Activated CD4-positive, alpha-beta T cell treated with anti-CD3 and anti-CD28 coated beads, Interleukin-2, amount 50 U/mL, for 24 hours (primary cell): Measurements from ENCODE around the gene SS18.
A peak's percentile ranks its signal among the peaks of the same experiment; 100 is the strongest.
"Not testable (repeated sequence)": the region's sequence is repeated elsewhere in the genome, so short reads cannot be mapped to it uniquely, and the experiment has no call there.

Experiments used
- DNase-seq, 2 donors: peaks; one replicate each; pipeline ENCODE4 v3.0.0-alpha.2; 2020; ENCODE audit warnings: low read depth in 1 of 2, low spot score in 1 of 2

SS18 gene, protein sequence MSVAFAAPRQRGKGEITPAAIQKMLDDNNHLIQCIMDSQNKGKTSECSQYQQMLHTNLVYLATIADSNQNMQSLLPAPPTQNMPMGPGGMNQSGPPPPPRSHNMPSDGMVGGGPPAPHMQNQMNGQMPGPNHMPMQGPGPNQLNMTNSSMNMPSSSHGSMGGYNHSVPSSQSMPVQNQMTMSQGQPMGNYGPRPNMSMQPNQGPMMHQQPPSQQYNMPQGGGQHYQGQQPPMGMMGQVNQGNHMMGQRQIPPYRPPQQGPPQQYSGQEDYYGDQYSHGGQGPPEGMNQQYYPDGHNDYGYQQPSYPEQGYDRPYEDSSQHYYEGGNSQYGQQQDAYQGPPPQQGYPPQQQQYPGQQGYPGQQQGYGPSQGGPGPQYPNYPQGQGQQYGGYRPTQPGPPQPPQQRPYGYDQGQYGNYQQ

DNA sequence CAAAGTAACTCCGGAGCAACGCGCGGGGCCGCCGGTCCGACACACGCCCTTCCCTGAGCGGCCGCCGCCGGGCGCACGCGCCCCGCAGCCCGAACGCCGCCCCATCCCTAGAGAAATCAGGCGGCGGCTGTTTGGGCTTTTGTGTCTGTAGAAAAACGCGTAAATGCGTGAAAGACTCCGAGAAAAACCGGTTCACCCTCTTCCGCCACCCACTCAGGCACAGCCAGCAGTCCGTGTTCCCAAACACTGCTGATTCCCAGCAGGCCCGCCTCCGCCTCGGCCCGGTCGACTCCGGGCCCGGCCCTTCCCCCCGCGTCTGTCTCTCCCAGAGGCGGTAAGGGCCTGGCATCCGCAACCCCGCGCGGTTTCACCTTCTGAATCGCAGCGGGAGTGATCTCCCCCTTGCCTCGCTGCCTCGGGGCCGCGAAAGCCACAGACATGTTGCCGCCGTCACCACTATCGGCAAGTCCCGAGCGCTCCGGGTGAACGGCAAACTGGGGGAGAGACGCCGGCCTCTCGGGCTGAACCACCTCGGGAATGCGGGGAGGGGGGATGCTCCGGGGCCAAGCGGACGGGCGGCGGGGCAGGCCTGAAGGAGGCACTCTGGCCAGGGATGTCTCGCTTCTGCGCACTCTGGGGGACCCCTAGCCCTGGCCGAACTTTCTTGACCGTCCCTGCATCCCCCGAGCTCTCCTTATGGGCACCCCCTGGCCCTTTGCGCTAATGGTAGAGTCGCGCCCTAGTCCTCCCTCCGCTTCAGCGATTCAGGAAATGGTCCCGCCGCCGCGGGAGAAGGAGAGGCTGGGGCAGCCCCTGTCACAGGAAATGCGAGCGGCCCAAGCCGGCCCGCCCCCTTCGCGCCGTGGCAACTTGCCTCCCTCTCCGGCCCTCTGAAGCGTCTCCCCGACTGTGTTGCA lies at the start of gene SS18:
Gene SS18 (minus strand): TSS at position 484 of the 917 bp plus-strand sequence. CDS start 44 bp downstream, at position 440.
- DNase-seq, result peak; percentile 81 to 86

DNA sequence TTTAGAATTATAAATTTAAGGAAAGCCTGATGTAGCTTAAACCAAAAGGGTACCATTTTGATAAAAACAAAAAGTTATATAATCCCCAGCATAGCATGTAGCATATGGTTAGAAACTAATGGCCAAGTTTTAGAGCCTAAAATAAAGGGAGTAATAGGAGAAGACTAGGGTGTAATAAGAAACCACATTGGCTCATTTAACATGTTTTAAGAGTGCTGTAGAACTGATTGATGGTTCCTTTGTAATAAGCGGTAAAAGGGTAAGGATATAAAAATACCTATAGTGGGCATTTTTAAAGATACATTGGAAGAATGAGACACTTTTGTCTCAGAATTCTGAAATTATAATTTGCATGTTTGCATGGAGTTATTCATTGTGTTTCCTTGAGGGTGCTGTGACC lies 45.1 kb upstream of the SS18 start:
- DNase-seq, result no peak

DNA sequence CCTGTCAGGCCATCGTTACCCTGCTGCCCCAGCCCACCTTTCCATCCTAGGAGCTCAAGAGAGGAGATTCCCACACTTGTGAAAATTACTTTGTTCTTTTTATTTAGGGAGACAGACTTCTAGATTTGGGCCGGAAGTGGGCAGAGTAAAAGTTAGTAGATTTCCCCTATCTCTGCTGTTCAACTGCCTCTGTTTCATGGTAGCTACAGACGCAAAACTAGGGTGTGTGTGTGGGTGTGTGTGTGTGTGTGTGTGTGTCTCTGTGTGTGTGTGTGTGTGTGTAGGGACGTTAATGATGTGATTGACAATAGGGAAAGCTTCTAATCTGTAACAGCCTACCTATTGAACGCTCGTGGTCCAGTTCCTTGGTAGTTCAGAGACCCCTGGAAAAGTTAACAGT lies 43.7 kb upstream of the SS18 start:
- no peak for DNase-seq

DNA sequence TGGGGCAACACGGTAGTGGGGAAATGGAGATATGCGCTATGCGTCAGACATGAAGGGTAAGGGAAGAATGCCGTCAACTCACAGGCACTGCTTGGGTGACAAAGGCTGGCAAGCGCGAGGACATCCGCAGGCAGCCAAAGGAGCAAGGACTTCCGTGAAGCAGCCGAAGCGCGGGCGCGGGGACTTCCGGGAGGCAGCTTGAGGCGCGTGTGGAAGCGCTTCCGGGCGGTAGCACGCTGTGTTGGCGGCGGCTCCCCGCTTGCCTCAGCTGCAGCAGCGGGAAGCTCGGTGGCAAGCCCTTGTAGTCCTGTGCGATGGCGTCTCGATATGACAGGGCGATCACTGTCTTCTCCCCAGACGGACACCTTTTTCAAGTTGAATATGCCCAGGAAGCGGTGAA lies 43.2 kb upstream of the SS18 start, which contains the start of gene PSMA8:
Gene PSMA8 (plus strand): TSS at position 218 of the 400 bp plus-strand sequence. CDS start 97 bp downstream, at position 315.
- DNase-seq, result peak in 1 of 2 donors; percentile 13

DNA sequence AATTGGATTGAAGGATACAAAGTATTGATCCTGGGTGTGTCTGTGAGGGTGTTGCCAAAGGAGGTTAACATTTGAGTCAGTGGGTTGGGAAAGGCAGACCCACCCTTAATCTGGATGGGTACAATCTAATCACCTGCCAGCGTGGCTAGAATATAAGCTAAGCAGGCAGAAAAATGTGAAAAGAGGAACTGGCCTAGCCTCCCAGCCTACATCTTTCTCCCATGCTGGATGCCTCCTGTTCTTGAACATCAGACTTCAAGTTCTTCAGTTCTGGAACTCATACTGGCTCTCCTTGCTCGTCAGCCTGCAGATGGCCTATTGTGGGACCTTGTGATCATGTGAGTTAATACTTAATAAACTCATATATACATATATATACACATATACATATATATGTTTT lies 37.8 kb upstream of the SS18 start:
- DNase-seq, result not testable (repeated sequence)

DNA sequence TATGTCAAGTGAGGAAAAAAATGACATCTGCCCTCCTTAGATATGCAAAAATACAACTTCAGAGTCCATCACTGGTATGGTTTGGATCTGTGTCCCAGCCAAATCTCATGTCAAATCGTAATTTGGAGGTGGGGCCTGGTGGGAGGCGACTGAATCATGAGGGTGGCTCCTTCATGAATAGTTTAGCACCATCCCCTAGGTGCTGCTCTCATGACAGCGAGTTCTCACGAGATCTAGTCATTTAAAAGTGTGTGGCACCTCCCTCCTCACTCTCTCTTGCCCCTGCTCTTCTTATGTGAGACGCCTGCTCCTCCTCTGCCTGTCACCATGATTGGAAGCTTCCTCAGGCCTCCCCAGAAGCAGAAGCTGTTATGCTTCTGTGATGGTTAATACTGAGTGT lies 37.4 kb upstream of the SS18 start:
- no peak for DNase-seq

DNA sequence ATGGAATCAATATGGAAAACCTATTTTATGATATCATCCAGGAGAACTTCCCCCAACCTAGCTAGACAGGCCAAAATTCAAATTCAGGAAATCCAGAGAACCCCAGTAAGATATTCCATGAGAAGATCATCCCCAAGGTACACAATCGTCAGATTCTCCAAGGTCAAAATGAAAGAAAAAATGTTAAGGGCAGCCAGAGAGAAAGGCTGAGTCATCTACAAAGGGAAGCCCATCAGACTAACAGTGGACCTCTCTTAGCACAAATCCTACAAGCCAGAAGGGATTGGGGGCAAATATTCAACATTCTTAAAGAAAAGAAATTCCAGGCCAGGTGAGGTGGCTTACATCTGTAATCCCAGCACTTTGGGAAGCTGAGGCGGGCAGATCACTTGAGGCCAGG lies 31.6 kb upstream of the SS18 start:
- DNase-seq, result not testable (repeated sequence)

DNA sequence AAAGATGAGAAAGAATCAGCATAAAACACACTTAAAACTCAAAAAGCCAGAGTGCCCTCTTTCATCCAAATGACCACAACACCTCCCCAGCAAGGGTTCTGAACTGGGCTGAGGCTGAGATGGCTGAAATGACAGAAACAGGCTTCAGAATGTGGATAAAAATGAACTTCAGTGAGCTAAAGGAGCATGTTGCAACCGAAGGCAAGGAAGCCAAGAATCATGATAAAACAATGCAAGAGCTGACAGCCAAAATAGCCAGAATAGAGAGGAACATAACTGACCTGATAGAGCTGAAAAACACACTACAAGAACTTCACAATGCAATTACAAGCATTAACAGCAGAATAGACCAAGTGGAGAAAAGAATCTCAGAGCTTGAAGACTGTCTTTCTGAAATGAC lies 31.1 kb upstream of the SS18 start:
- DNase-seq, result no peak

DNA sequence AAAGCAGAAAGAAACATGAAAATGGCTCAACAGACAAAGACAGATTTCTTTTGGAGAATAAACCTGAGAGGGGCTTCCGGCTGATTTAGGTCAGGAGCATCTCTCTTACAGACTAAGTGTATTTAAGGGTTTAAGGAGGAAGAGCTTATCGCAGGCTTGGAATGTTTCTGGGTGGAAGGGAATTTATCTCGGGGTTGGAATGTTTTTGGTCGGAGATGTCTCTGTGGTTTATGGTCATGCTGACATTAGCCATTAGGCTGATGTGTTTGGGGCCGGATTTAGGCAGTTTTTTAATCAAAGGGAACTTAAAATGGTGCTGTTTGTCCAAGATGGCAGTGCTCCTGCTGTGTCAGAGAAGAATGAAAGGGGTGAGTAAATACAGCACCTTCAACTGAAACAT lies 28.8 kb upstream of the SS18 start:
- no peak for DNase-seq

DNA sequence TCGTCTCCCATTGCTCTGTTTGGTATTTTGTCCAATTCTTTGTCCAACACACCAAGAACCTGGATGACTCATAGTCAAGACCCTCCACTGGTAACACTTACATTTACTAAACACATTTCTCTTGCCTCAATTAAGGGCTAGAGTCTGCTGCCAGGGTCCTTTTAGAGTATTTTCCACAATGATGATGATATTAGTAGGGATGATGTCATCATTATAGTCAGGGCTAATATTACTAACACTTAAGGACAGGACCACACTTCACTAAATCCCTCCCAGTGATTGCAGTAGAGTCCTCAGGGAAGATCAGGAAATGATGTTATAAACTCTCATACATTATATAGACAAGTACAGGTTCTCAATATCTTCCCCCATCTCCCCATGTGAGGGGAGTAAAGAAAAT lies 13.6 kb upstream of the SS18 start:
- no peak for DNase-seq

DNA sequence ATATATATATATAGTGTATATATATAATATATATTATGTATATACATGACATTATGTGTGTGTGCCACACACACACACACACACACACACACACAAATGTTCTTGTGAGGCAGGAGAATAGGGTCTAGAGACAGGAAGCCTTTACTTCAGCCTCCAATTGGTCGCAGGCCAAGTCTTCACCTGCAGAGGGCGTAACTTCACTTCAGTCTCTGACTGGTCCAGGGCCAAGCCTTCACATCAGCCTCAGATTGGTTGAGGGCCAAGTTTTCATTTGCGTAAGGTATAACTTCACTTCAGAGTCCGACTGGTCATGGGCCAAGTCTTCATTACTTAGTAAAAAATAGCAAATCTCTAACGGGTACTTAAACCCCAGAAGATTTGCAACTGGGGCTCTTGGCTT lies 13.2 kb upstream of the SS18 start:
- DNase-seq, result no peak

DNA sequence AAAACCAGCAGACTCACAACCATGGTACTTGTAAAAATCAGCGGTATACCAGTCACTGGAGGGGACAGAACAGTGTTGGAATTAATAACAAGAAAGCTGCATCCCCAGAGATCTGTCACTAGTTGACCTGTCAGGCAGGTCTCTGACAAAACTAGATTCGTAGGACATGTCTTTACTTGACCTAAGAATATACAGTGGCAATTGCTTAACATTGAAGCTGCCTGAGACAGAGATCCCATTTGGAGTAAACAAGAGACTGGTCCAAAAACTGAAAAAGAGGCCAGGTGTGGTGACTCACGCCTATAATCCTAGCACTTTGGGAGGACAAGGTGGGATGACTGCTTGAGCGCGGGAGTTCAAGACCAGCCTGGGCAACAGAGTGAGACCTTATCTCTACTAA lies 7.2 kb upstream of the SS18 start:
- no peak for DNase-seq

DNA sequence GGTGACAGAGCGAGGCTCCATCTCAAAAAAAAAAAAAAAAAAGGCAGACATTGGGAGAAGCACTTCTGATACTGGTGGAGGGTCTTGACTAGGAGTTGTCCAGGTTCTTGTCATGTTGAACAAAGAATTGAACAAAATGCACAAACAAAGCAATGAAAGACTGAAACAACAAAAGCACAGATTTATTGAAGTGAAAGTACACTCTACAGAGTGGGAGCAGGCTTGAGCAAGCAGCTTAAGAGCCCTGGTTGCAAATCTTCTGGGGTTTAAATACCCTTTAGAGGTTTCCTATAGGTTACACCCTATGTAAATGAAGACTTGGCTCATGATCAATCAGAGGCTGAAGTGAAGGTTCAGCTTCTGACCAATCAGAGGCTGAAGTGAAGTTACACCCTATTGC lies 6.4 kb upstream of the SS18 start:
- DNase-seq, result no peak

DNA sequence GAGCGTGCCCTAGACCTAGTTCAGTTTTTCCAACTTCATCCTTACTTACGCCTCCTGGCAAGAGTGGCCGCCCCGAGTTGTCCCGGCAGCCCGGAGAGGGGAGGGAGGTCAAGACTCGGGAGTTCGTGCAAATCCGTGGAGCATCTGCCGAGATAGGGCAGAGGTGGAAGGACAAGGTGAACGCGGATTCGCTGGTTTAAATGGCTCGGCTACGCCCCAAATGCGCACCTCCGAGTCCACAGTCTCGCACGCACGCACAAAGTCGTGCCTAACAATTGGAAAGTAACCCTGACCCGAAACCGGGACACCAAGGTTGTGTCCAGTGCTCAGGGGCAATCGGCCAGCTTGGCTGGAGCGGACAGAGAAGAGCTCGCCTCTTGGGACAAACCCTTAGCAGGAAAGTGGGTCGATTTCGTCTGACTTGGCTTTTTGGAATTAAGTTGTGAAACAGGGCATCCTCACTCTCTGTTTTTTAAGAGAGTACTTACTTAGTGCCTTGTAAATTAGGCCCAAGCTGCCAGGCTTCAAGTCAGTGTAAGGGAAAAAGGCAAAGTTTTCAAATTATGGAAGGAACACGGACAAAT lies 726 bp upstream of the SS18 start:
- no peak for DNase-seq

DNA sequence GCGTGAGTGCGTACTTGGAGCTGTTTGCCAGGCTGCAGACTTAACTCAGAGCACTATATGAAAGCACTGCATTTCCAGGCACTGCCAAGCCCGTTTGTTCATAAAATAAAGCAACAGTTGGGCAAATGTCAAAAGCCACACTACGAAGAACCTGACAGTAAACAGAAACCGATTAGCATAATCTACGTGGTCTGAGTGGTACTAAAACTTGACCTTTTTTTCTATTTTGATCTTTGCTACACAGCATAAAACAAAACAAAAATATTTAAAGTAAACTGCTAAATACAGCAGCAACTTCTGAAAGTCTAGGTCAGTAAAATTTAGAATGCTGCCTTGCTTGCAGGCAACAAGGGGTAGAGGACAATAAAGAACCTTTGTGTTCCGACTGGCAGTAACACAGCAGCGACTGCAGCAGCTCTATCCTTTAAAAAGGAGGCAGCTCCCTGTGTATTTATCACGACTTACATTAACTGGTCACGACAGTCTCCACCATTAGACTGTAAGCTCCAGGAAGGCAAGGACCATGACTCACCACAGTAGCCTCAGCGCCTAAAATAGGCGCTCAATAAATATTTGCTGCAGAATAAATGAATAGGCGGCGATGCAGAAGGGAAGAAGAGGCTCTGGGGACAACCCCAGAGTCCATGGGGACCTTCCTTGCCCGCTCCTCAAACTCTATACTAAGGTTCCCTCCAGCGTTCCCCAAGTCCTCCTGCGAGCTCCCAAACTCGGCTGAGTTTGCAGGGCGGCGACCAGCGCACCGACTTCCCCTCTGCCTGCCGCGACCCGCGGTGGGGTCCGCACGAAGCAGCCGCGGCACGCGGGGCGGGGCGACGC lies 902 bp downstream of the SS18 start:
- no peak for DNase-seq

DNA sequence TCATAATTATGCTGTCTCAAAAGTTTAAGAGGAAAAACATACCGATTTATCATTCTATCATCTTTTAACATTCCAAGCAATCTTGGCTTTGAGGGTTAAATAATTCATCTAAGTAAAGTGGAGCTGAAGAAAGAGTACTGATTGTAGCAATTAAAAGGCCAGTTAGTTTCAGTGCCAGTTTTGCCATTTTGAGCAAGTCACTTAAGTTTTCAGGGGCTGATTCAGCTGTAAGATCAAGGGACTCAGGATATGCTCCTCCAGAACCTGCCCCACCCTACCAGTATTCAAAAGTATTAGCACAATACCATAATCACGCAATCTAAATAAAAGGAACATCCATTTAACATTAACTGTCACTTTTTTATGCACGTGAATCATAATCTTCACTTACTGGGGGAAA lies 1.9 kb downstream of the SS18 start:
- no peak for DNase-seq

DNA sequence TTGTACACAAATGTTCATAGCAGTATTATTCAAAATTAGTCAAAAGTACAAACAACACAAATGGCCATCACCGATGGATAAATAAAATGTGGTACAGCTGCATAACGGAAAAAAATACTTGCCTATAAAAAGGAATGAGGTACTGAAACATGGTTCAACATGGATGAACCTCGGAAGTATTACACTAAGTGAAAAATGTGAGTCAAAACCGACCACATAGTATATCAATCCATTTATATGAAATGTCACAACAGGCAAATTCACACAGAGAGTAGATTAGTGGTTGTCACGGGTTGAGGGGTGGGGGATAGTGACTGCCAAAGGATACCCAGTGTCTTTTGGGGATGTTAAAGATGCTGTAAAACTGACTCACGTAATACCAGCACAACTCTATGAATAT lies 3.5 kb downstream of the SS18 start:
- no peak for DNase-seq

DNA sequence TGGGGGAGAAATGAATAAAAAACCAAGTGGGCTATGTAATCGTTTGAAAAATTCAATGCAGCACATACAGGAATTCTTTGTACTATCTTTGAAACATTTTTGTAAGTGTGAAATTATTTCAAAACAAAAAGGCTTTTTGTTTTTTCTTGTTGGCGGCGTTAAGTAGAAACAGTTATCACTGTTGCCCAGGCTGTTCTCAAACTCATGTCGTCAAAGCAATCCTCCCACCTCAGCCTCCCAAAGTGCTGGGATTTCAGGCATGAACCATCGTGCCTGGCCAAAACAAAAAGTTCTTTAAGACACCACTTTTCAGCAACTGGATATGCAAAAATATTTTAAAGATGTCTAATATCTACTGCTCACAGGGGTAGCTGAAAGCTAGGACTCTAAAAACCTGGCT lies 5.4 kb downstream of the SS18 start:
- no peak for DNase-seq

DNA sequence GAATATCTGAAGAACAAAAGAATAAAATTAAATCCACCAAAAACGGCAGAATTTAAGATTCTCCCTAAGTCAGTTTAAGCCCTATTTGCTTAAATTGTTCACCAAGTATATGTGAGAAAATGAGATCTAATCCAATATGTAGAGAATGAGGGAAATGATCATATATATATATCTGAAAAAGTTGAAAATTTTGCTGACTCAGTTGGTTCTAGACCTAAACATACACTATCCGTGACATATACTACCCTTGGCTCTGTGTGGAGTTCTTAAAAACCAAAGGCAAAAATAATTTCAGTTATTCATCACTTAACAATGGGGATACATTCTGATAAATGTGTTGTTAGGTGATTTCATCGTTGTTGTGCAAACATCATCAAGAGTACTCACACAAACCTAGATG lies 7.3 kb downstream of the SS18 start:
- no peak for DNase-seq

DNA sequence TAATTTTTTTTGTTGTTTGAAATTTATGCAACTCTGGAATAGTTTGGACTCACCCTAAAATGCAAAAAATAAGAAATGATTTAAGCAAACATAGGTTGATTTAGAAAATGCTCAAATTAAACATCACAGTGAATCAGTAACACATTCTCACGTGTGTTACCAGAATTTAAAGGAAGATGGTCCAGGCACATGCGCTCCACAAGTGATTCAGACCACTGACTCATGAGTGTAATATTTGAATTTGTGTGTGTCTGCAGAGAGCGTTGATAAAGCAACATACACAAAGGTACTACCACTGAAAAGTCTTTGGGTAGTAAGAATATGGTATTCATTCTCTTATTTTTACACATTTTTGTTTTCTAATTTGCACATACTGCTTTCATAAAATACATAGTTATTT lies 7.9 kb downstream of the SS18 start:
- DNase-seq, result no peak

DNA sequence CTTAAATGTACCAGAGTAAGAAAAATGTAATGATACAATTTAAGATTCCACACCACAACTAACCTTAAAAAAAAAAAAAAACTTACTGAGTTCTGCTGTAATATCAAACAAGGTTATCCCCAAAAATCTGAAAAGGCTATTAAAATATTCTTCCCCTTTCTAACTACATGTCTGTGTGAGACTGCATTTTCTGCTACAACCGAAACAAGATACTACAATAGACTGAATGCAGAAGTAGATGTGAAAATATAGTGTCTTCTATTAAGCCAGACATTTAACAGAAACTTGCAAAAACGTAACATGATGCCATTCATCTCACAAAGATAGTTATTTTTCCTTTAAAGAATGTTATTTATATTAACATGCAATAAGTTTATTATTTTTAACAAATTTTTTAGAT lies 16.2 kb downstream of the SS18 start:
- no peak for DNase-seq
